GM12878 (cell line): ENCODE data around the gene PIGS. TPM values are rescaled to one million over a fixed set of nuclear protein-coding genes. Genes with fewer than 3 reads are reported as not detected.

Experiments
- ATAC-seq: fragments of 200-7000 bp; cut with Tn5 transposase; 3 replicates; pipeline ENCODE4 v1.9.1; 2020; ENCODE audit warnings: mild to moderate bottlenecking, moderate library complexity
- BruUV-seq: library from RNA; stranded (reverse); fragments of 400-500 nt; replicated peaks from 2 replicates; lab custom pipeline; 2021; lab: Mats Ljungman, UMichigan
- CTCF ChIA-PET: fragments of 300-600 bp; sonication (Branson Sonifier 250); formaldehyde crosslinking; extraction: SDS; loops from one replicate; lab custom pipeline; 2021; ENCODE audit warnings: inconsistent platforms; lab: Yijun Ruan, JAX
- POLR2A ChIA-PET: fragments of 350-600 bp; formaldehyde crosslinking; extraction: SDS; loops from one replicate; lab custom pipeline; 2021; ENCODE audit warnings: inconsistent platforms; lab: Charles Lee
- RAD21 ChIA-PET: fragments of 300-600 bp; sonication (Branson Sonifier 250); formaldehyde crosslinking; loops from one replicate; lab custom pipeline; 2023; ENCODE audit warnings: antibody characterized with exemption; ENCODE audit not compliant: unreplicated experiment; lab: Charles Lee
- SMC1A ChIA-PET: fragments of 300-600 bp; sonication (Branson Sonifier 250); formaldehyde crosslinking; loops from one replicate; lab custom pipeline; 2023; ENCODE audit not compliant: unreplicated experiment, uncharacterized antibody; lab: Charles Lee
- DNase-seq: peaks from one replicate; pipeline ENCODE4 v3.0.0-alpha.2; 2011; ENCODE audit warnings: low read depth, low spot score
- FAIRE-seq: peaks from 3 replicates; lab custom pipeline; 2011; peaks lifted over from hg19 to GRCh38; lab: Jason Lieb, UNC
- H2AFZ ChIP-seq: 2 replicates; pipeline ENCODE4 v1.6.0; 2011; ENCODE audit warnings: low read depth, low read length, control low read depth; ENCODE audit not compliant: control insufficient read depth
- H3K27ac ChIP-seq: 2 replicates; pipeline ENCODE4 v1.5.1; 2011; ENCODE audit warnings: control low read depth; ENCODE audit not compliant: control insufficient read depth, insufficient read depth
- H3K27me3 ChIP-seq, 2 experiments: replicated peaks in 1 of 2; 2 replicates each; pipeline versions ENCODE4 v1.6.0 to v1.6.1; 2011; ENCODE audit warnings: low read length in 1 of 2; ENCODE audit not compliant: control insufficient read depth in 2 of 2, insufficient read depth in 2 of 2
- H3K36me3 ChIP-seq, 2 experiments: 2 replicates each; pipeline ENCODE4 v1.5.1; 2011; ENCODE audit warnings: low read length in 1 of 2; ENCODE audit not compliant: control insufficient read depth in 2 of 2, insufficient read depth in 2 of 2
- H3K4me1 ChIP-seq: 2 replicates; pipeline ENCODE4 v1.6.1; 2011; ENCODE audit warnings: mild to moderate bottlenecking, low read length, moderate library complexity, mixed read lengths; ENCODE audit not compliant: control insufficient read depth, insufficient read depth
- H3K4me2 ChIP-seq: 2 replicates; pipeline ENCODE4 v1.6.0; 2011; ENCODE audit warnings: control low read depth; ENCODE audit not compliant: control insufficient read depth, insufficient read depth
- H3K4me3 ChIP-seq: fragments of 200-600 bp; sonication (generic); 2 replicates; pipeline ENCODE4 v1.5.1; 2016
- H3K79me2 ChIP-seq: 2 replicates; pipeline ENCODE4 v1.6.0; 2011; ENCODE audit warnings: low read length; ENCODE audit not compliant: control insufficient read depth, insufficient read depth
- H3K9ac ChIP-seq: 2 replicates; pipeline ENCODE4 v1.8.0; 2011; ENCODE audit warnings: low read length, control low read depth, mixed read lengths; ENCODE audit not compliant: control insufficient read depth, insufficient read depth
- H3K9me3 ChIP-seq: replicated peaks from 3 replicates; pipeline ENCODE4 v1.5.1; 2011; ENCODE audit warnings: mild to moderate bottlenecking, low read length; ENCODE audit not compliant: control insufficient read depth, insufficient read depth
- H4K20me1 ChIP-seq: 2 replicates; pipeline ENCODE4 v1.6.0; 2011; ENCODE audit not compliant: control insufficient read depth, insufficient read depth
- ATF3 ChIP-seq: IDR thresholded peaks from 2 replicates; pipeline ENCODE4 v1.6.1; 2011; ENCODE audit warnings: low read depth, mild to moderate bottlenecking, low read length, moderate library complexity, borderline replicate concordance; ENCODE audit errors: extremely low read depth
- BHLHE40 ChIP-seq, 2 experiments: fragments of 450-650 bp in 1 of 2; IDR thresholded peaks; 2 replicates each; pipeline ENCODE4 v1.6.1; 2011 to 2017; ENCODE audit warnings: low read depth in 2 of 2, borderline replicate concordance in 1 of 2, improper control_type of control experiment in 1 of 2, low read length in 1 of 2, mild to moderate bottlenecking in 1 of 2
- ZBED1 ChIP-seq: IDR thresholded peaks from 2 replicates; pipeline ENCODE4 v1.6.1; 2016; ENCODE audit warnings: borderline replicate concordance
- WGBS: methylation state at CpG from one replicate; pipeline ENCODE4 v1.1.6; 2016; ENCODE audit warnings: low lambda C conversion rate; ENCODE audit not compliant: insufficient replicate concordance, insufficient coverage; ENCODE audit errors: missing lambda C conversion rate; 5-methylcytosine and 5-hydroxymethylcytosine counted together
- in situ Hi-C: fragments of 300-500 bp; cut with MboI; formaldehyde crosslinking; loops from 9 replicates; pipeline ENCODE4 v1.14.3; 2018; ENCODE audit warnings: mixed read lengths
- intact Hi-C: fragments of 100-400 bp; cut with micrococcal nuclease; formaldehyde crosslinking; loops from one replicate; pipeline ENCODE4 v1.14.2; 2022; ENCODE audit not compliant: unreplicated experiment
- polyA plus RNA-seq, 11 experiments: library from polyadenylated mRNA; depleted of rRNA in 4 of 11; unstranded in 6 of 11; stranded (reverse) in 5 of 11; fragments of >200 nt; fragmentation: Nextera tagmentation in 4 of 11; fragmentation: Illumina TruSeq in 1 of 11; extraction: Ambion mirVana in 4 of 11; extraction: Trizol in 1 of 11; gene quantifications; 1 replicate in 1 of 11; 2 replicates in 10 of 11; pipeline versions ENCODE4 v1.2.1 to v1.2.3, GENCODE V29; 2011 to 2016; ENCODE audit warnings: inconsistent platforms in 2 of 11, missing spikeins in 2 of 11, low read depth in 1 of 11
- total RNA-seq, 4 experiments: library from RNA; depleted of rRNA in 3 of 4; stranded (reverse); fragments of >200 nt in 3 of 4; fragmentation: Illumina TruSeq in 1 of 4; extraction: Trizol in 1 of 4; gene quantifications; 2 replicates each; pipeline versions ENCODE4 v1.2.1 to v1.2.3, GENCODE V29; 2013 to 2021

Gene PIGS
- total and polyA plus RNA-seq, 10 of the 15 experiments (the other 5 are each of a cell fraction or from before 2014, with no cell fraction given), result 27.5 to 73.7 (median 50.7) TPM

GRCh38 chr17:28509789-28510188 is 61.5 kb downstream of the PIGS start:
- 45% methylated on average over 7 of the region's 7 CpGs for WGBS
- ChIA-PET CTCF (interaction anchor here (1.2 to 1.4 kb wide), 2 partner anchors 10 to 16 kb away, joined by 3 to 4 read pairs; no protein-coding TSS in a partner anchor), POLR2A (no interaction called here), SMC1A (interaction anchor here (1.0 to 1.3 kb wide), 2 partner anchors 9 to 469 kb away, joined by 4 read pairs; no protein-coding TSS in a partner anchor), RAD21 (no interaction called here)
- H3K9me3 ChIP-seq, result no peaks in the 10 kb centered on the region
- no peak overlapping the region for H3K4me2 ChIP-seq
- no peak overlapping the region for H3K27ac ChIP-seq
- H3K36me3 ChIP-seq, result no peaks in the 10 kb centered on the region
- FAIRE-seq (no peak), ATAC-seq (no peak), DNase-seq (no peak)
- no peaks in the 10 kb centered on the region for H3K79me2 ChIP-seq
- H3K27me3 ChIP-seq, result no peaks in the 10 kb centered on the region
- no peak for TF ChIP-seq ATF3
- intact Hi-C loops (no loop called here), in situ Hi-C loops (no loop called here)
- no peak overlapping the region for H3K9ac ChIP-seq
- peaks cover 18% of the 10 kb centered on the region for H3K4me1 ChIP-seq
- H2AFZ ChIP-seq, result no peak overlapping the region
- no peaks in the 10 kb centered on the region for H4K20me1 ChIP-seq
- H3K4me3 ChIP-seq, result no peak overlapping the region
- no TSS peak for BruUV-seq

DNA sequence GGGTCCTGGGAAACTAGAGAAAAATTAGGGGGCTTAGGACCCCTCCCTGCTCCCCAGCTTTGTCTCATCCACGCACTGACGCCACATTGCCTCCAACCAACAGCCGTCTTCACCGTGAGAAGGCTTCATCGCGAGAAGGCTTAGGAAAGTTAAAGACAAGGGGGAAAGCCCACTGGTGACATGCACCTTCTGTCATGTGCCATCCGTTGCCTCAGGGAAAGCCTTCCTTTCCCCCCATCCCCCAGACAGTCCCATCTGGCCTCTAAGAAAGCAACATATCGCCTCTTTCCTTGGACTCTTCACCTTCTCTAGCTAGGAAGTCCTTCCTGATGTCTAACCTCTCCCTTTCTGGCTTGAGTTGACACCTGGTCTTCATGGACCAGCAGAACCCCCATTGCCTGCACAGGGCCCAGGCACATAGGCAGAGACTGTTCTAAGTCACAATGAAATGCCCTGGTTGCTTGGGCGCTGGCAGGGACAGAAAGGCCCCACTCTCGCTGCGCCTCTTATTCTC is 63.1 kb downstream of the PIGS start:
- Histone ChIP-seq H2AFZ (no peak overlapping the region), H3K4me2 (peak overlapping the region; percentile 22; the same call in 1 of the 2 replicates), H4K20me1 (no peaks in the 10 kb centered on the region), H3K4me1 (peaks cover 18% of the 10 kb centered on the region), H3K9me3 (no peaks in the 10 kb centered on the region), H3K27me3 (no peaks in the 10 kb centered on the region), H3K27ac (no peak overlapping the region), H3K79me2 (no peaks in the 10 kb centered on the region), H3K4me3 (no peak overlapping the region), H3K36me3 (no peaks in the 10 kb centered on the region), H3K9ac (no peak overlapping the region)
- DNase-seq (no peak), FAIRE-seq (no peak), ATAC-seq (peak; percentile 26)
- in situ Hi-C loops (no loop called here), intact Hi-C loops (no loop called here)
- RAD21 ChIA-PET, result no interaction called here
- POLR2A ChIA-PET, result no interaction called here
- no TSS peak for BruUV-seq
- SMC1A ChIA-PET, result interaction anchor here (2.0 kb wide), 1 partner anchor 13 kb away, joined by 5 read pairs; no protein-coding TSS in a partner anchor
- WGBS, result 47% methylated on average over 11 of the region's 11 CpGs
- TF ChIP-seq BHLHE40 (IDR thresholded peaks at IDR 0.05; ENCODE audit: borderline replicate concordance in 1 of 2, low read depth in 2 of 2, low read length in 1 of 2) (peak; percentile 13 to 28; a peak in 1 of 4 replicates), ZBED1 (no peak)
- CTCF ChIA-PET, result interaction anchor here (0.7 to 1.4 kb wide), 2 partner anchors 14 to 390 kb away, joined by 3 to 4 read pairs; no protein-coding TSS in a partner anchor
